Hematopoietic multipotent progenitor cell treated with erythropoietin and hydrocortisone succinate and interleukin-3 and kit ligand, for 17 days (in vitro differentiated cells): ENCODE data around the gene CDH1.
A peak's percentile ranks its signal among the peaks of the same experiment; 100 is the strongest.
"Not testable (repeated sequence)": the region's sequence is repeated elsewhere in the genome, so short reads cannot be mapped to it uniquely, and the experiment has no call there.

Experiments
- DNase-seq: peaks from one replicate; pipeline ENCODE4 v3.0.0-alpha.2; 2015; ENCODE audit warnings: low spot score

The CDH1 gene

GRCh38 chr16:68762996-68763756 lies 26.1 kb downstream of the CDH1 start:
- DNase-seq = no peak

GRCh38 chr16:68764862-68765261 lies 27.8 kb downstream of the CDH1 start:
- DNase-seq = peak; percentile 91

- DNase-seq = peak; percentile 63
These were observed 30.5 kb downstream of the CDH1 start for GRCh38 chr16:68767581-68767980.

GRCh38 chr16:68768175-68768574 lies 31.1 kb downstream of the CDH1 start:
- DNase-seq = peak; percentile 51

- peak; percentile 76 for DNase-seq
These were observed 31.7 kb downstream of the CDH1 start for GRCh38 chr16:68768771-68769170.

GRCh38 chr16:68770671-68771070 lies 33.6 kb downstream of the CDH1 start:
- DNase-seq = peak; percentile 82

- DNase-seq = peak; percentile 95
These were observed 35.1 kb downstream of the CDH1 start for GRCh38 chr16:68772030-68772681.

- DNase-seq = peak; percentile 70
These were observed 35.8 kb downstream of the CDH1 start for GRCh38 chr16:68772871-68773270.

GRCh38 chr16:68774982-68775634 lies 38.0 kb downstream of the CDH1 start:
- peak; percentile 54 for DNase-seq

GRCh38 chr16:68776821-68777485 lies 39.9 kb downstream of the CDH1 start:
- no peak for DNase-seq

- DNase-seq = peak; percentile 43
These were observed 41.6 kb downstream of the CDH1 start for GRCh38 chr16:68778551-68779231.

GRCh38 chr16:68779891-68780290 lies 42.8 kb downstream of the CDH1 start:
- DNase-seq = no peak

GRCh38 chr16:68781784-68782183 lies 44.7 kb downstream of the CDH1 start:
- DNase-seq = no peak

GRCh38 chr16:68782198-68783174 lies 45.4 kb downstream of the CDH1 start:
- DNase-seq = no peak

- DNase-seq = no peak
These were observed 47.1 kb downstream of the CDH1 start for GRCh38 chr16:68784226-68784625.

- no peak for DNase-seq
These were observed 47.6 kb downstream of the CDH1 start for GRCh38 chr16:68784721-68785120.

- no peak for DNase-seq
These were observed 48.6 kb downstream of the CDH1 start for GRCh38 chr16:68785715-68786114.

GRCh38 chr16:68786685-68787418 lies 49.8 kb downstream of the CDH1 start:
- DNase-seq = no peak

- not testable (repeated sequence) for DNase-seq
These were observed 50.3 kb downstream of the CDH1 start for GRCh38 chr16:68787419-68787807.

GRCh38 chr16:68790130-68790761 lies 53.2 kb downstream of the CDH1 start:
- DNase-seq = no peak
